ENCODE data around the gene PDZD2. TPM values are rescaled to one million over a fixed set of nuclear protein-coding genes. Genes with fewer than 3 reads are reported as not detected.

PDZD2 gene
- total RNA-seq, 1 donor from 2014 or later = 70.9 TPM

DNA sequence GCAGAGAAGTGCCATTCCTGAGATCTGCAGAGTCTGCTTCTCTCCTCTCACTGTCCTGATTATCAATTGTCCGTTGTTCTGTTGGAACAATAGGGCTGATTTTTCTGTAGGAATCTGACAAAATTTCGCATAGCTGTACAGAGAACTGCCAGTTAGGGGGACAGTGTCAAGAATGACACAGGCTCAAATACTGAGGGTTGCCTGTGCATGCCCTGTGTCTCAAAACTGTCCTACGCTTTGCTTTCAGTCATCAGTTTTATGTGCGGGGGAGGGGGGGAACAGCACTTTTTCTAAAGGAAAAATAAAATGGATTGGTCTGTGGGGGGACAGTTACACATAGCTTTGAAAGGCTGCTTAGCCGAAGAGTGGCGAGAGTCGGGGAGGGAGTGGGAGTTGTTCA is 248.6 kb downstream of the PDZD2 start:
- no peaks in the 10 kb centered on the region for H3K9me3 ChIP-seq
- TF ChIP-seq, protein P1, sequence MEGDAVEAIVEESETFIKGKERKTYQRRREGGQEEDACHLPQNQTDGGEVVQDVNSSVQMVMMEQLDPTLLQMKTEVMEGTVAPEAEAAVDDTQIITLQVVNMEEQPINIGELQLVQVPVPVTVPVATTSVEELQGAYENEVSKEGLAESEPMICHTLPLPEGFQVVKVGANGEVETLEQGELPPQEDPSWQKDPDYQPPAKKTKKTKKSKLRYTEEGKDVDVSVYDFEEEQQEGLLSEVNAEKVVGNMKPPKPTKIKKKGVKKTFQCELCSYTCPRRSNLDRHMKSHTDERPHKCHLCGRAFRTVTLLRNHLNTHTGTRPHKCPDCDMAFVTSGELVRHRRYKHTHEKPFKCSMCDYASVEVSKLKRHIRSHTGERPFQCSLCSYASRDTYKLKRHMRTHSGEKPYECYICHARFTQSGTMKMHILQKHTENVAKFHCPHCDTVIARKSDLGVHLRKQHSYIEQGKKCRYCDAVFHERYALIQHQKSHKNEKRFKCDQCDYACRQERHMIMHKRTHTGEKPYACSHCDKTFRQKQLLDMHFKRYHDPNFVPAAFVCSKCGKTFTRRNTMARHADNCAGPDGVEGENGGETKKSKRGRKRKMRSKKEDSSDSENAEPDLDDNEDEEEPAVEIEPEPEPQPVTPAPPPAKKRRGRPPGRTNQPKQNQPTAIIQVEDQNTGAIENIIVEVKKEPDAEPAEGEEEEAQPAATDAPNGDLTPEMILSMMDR (IDR thresholded peaks at IDR 0.05) = no peak
- intact Hi-C loops (cut with DNase I) = no loop called here
- ATAC-seq (no peak), DNase-seq (no peak)
- H3K27me3 ChIP-seq = no peaks in the 10 kb centered on the region
- no peaks in the 10 kb centered on the region for H3K36me3 ChIP-seq
- H3K4me1 ChIP-seq = peaks cover 16% of the 10 kb centered on the region
- H3K27ac ChIP-seq = peak overlapping the region; percentile 9
- H3K4me3 ChIP-seq = no peak overlapping the region

DNA sequence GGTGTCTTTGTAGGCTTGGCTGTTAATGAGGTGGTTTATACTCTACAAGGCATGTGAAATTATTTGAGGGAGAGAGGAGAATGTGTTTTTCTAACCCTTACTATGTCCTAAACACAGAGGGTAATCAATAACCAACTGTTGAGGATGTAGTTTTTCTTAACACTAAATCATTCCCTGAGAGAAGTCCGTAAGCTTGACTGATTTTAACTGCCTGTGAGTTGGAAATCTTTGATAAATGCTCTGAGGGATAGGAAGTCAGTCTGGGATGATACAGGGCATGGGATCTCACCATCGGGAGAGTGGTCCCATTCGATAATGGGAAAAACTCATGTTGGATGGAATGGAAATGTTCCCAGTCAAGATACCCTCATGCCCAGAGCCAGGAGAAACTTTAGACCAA is 249.6 kb downstream of the PDZD2 start:
- Histone ChIP-seq H3K27me3 (no peaks in the 10 kb centered on the region), H3K27ac (peak overlapping the region; percentile 31), H3K9me3 (no peaks in the 10 kb centered on the region), H3K4me1 (peaks cover 16% of the 10 kb centered on the region), H3K4me3 (no peak overlapping the region), H3K36me3 (no peaks in the 10 kb centered on the region)
- ATAC-seq (no peak), DNase-seq (no peak)
- TF ChIP-seq, protein P1 (IDR thresholded peaks at IDR 0.05) = no peak
- intact Hi-C loops (cut with DNase I) = no loop called here

DNA sequence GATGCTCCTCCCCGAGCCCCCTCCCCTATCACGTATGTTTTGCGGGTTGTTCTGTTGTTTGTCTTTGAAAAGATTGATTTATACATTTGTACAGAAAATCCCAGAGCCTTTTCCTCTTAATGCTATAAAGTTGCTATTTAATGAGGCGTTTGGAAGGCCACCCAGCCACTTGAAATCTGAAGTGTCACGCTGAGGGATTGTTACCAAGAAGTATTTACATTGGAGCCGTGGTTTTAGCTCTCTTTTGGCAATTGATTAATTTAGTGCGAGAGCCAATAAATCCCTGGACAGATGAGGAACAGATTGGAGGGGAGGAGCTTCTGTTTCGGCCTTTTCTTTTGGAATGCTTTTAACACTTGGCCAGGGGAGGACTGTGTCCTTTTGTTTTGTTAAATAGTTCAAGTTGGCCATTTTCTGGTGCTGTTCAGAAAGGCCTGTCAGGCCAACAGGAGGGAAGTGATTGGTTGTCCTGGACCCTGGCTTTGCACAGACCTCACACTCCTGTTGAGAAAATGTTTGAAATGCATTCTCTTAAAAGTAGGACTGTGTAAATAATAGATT is 250.2 kb downstream of the PDZD2 start:
- ATAC-seq (peak; percentile 34), DNase-seq (no peak)
- intact Hi-C loops (cut with DNase I) = no loop called here
- peak overlapping the region; percentile 31 for H3K27ac ChIP-seq
- TF ChIP-seq, protein P1 (IDR thresholded peaks at IDR 0.05) = no peak
- H3K9me3 ChIP-seq = no peaks in the 10 kb centered on the region
- no peak overlapping the region for H3K4me3 ChIP-seq
- no peaks in the 10 kb centered on the region for H3K27me3 ChIP-seq
- H3K4me1 ChIP-seq = peaks cover 16% of the 10 kb centered on the region
- H3K36me3 ChIP-seq = no peaks in the 10 kb centered on the region

DNA sequence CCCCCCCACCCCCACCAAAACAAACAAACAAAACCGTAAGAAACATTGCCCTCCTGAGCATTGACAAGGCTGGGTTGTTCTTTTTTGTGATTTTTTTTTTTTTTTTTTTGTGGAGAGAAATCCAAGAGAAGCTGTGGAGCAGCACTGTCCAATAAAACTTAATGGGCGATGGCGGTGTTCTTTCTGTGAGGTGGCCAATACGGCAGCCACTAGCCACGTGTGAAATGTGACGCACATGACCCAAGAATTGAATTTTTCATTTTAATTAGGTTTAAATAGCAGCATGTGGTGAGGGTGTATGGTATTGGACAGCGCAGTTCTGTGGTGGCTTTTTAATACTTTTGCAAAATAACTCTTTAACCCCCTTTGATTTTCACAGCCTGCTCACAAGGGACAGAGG is 251.1 kb downstream of the PDZD2 start:
- ATAC-seq (no peak), DNase-seq (no peak)
- Histone ChIP-seq H3K27ac (no peak overlapping the region), H3K4me3 (no peak overlapping the region), H3K4me1 (peaks cover 16% of the 10 kb centered on the region), H3K9me3 (no peaks in the 10 kb centered on the region), H3K36me3 (no peaks in the 10 kb centered on the region), H3K27me3 (no peaks in the 10 kb centered on the region)
- intact Hi-C loops (cut with DNase I) = no loop called here
- TF ChIP-seq, protein P1 (IDR thresholded peaks at IDR 0.05) = no peak

DNA sequence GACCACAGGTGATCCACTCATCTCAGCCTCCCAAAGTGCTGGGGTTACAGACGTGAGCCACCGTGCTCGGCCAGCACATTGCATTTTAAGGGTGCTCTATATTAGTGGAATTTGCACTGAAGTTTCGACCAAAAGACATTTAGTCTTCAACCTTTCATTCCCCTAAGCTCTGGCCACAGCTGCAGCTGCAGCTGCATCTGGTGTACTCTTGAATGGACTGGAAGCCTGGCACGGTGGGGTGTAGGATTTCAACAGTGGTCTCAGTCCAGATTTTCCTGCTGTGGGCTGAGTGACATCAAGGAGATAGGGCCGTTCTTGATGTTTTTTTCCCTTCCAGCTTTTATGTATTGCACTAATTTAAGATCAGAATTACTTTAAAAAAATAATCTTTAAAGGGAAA is 255.2 kb downstream of the PDZD2 start:
- no peak overlapping the region for H3K4me3 ChIP-seq
- peaks cover 4% of the 10 kb centered on the region for H3K4me1 ChIP-seq
- no peaks in the 10 kb centered on the region for H3K9me3 ChIP-seq
- H3K27me3 ChIP-seq = no peaks in the 10 kb centered on the region
- no peaks in the 10 kb centered on the region for H3K36me3 ChIP-seq
- intact Hi-C loops (cut with DNase I) = no loop called here
- no peak for ATAC-seq
- H3K27ac ChIP-seq = no peak overlapping the region
- DNase-seq = no peak
- TF ChIP-seq, protein P1 (IDR thresholded peaks at IDR 0.05) = no peak

Measured in upper lobe of right lung (tissue), 1 donor.